HepG2 (cell line): ENCODE data around the gene MRGPRF. TPM values are rescaled to one million over a fixed set of nuclear protein-coding genes. Genes with fewer than 3 reads are reported as not detected.

ENCODE experiments used
- ATAC-seq: fragments of 200-7000 bp; cut with Tn5 transposase; 3 replicates; pipeline ENCODE4 v1.9.1; 2020; ENCODE audit warnings: mild to moderate bottlenecking, moderate library complexity
- BruUV-seq: library from RNA; stranded (reverse); fragments of 400-500 nt; replicated peaks from 2 replicates; lab custom pipeline; 2021; lab: Mats Ljungman, UMichigan
- CTCF ChIA-PET: fragments of 300-600 bp; formaldehyde crosslinking; extraction: SDS; loops from one replicate; lab custom pipeline; 2021; ENCODE audit warnings: low total read pairs, inconsistent platforms, low intra/inter-chr PET ratio; lab: Yijun Ruan, JAX
- POLR2A ChIA-PET: fragments of 350-600 bp; sonication (Branson Sonifier 250); formaldehyde crosslinking; loops from one replicate; lab custom pipeline; 2020; ENCODE audit warnings: antibody characterized with exemption, inconsistent platforms; lab: Yijun Ruan, JAX
- DNase-seq: peaks from one replicate; pipeline ENCODE4 v3.0.0-alpha.2; 2015; ENCODE audit warnings: low spot score
- FAIRE-seq: peaks from 3 replicates; lab custom pipeline; 2011; peaks lifted over from hg19 to GRCh38; lab: Jason Lieb, UNC
- H2AFZ ChIP-seq: one replicate; pipeline ENCODE4 v1.6.1; 2011; ENCODE audit warnings: low read length, inconsistent platforms
- H3K27ac ChIP-seq: fragments of 300-600 bp; 3 replicates; pipeline ENCODE4 v1.8.0; 2011; ENCODE audit warnings: mixed run types, mild to moderate bottlenecking, mixed read lengths, low read length, inconsistent platforms; ENCODE audit not compliant: insufficient read depth; ENCODE audit errors: extremely low read length
- H3K27me3 ChIP-seq, 2 experiments: fragments of 200-600 bp in 1 of 2; 2 replicates in 1 of 2; 3 replicates in 1 of 2; pipeline versions ENCODE4 v1.6.0 to v1.8.0; 2011; ENCODE audit warnings: low read length in 2 of 2, mild to moderate bottlenecking in 2 of 2, moderate library complexity in 2 of 2, inconsistent platforms in 1 of 2; ENCODE audit not compliant: insufficient read depth in 2 of 2, control insufficient read depth in 1 of 2
- H3K36me3 ChIP-seq, 2 experiments: fragments of 200-600 bp in 1 of 2; replicated peaks in 1 of 2; 2 replicates in 1 of 2; 3 replicates in 1 of 2; pipeline versions ENCODE4 v1.5.1 to v1.8.0; 2011; ENCODE audit warnings: low read length in 2 of 2, inconsistent platforms in 1 of 2; ENCODE audit not compliant: insufficient read depth in 2 of 2, control insufficient read depth in 1 of 2
- H3K4me1 ChIP-seq: 2 replicates; pipeline ENCODE4 v1.5.1; 2012; ENCODE audit warnings: low read length, inconsistent platforms; ENCODE audit not compliant: insufficient read depth
- H3K4me2 ChIP-seq: 2 replicates; pipeline ENCODE4 v1.6.0; 2011; ENCODE audit warnings: low read depth, low read length, inconsistent platforms
- H3K4me3 ChIP-seq, 3 experiments: fragments of 200-600 bp in 1 of 3; sonication (generic), shearing (Covaris generic) in 1 of 3; replicated peaks in 1 of 3; 2 replicates each; pipeline ENCODE4 v1.5.1; 2011 to 2016; ENCODE audit warnings: low read length in 3 of 3, inconsistent platforms in 2 of 3, low read depth in 2 of 3, mild to moderate bottlenecking in 2 of 3, control low read depth in 1 of 3, mixed read lengths in 1 of 3; ENCODE audit not compliant: insufficient read depth in 1 of 3
- H3K79me2 ChIP-seq: one replicate; pipeline ENCODE4 v1.6.1; 2011; ENCODE audit warnings: low read length, inconsistent platforms; ENCODE audit not compliant: insufficient read depth
- H3K9ac ChIP-seq: 2 replicates; pipeline ENCODE4 v1.6.0; 2011; ENCODE audit warnings: mild to moderate bottlenecking, low read depth, low read length, inconsistent platforms; ENCODE audit not compliant: insufficient read depth
- H3K9me3 ChIP-seq: 2 replicates; pipeline ENCODE4 v1.5.1; 2012; ENCODE audit warnings: mild to moderate bottlenecking, low read length
- H4K20me1 ChIP-seq: 2 replicates; pipeline ENCODE4 v1.6.0; 2011; ENCODE audit warnings: inconsistent platforms, mild to moderate bottlenecking, low read length, moderate library complexity; ENCODE audit not compliant: insufficient read depth
- ATF7 ChIP-seq, 2 experiments: fragments of 450-650 bp in 1 of 2; sonication (generic) in 1 of 2; formaldehyde crosslinking in 1 of 2; IDR thresholded peaks; 2 replicates each; pipeline versions ENCODE4 v1.4.0 to v1.6.1; 2016 to 2020; ENCODE audit warnings: antibody characterized with exemption in 1 of 2, mild to moderate bottlenecking in 1 of 2, missing genetic modification reagents in 1 of 2
- CREB1 ChIP-seq, 2 experiments: fragments of 450-650 bp in 1 of 2; IDR thresholded peaks; 2 replicates each; pipeline ENCODE4 v1.6.1; 2016 to 2017; ENCODE audit warnings: control low read depth in 1 of 2, mild to moderate bottlenecking in 1 of 2, missing compliant biosample characterization in 1 of 2, missing genetic modification characterization in 1 of 2
- FOSL1 ChIP-seq: sonication (generic); formaldehyde crosslinking; IDR thresholded peaks from 2 replicates; pipeline ENCODE4 v1.9.0; 2021; ENCODE audit warnings: missing genetic modification reagents, borderline replicate concordance
- GTF3A ChIP-seq: sonication (generic); formaldehyde crosslinking; conservative IDR thresholded peaks from 2 replicates; pipeline ENCODE4 v1.4.0; 2020; ENCODE audit warnings: mild to moderate bottlenecking, missing genetic modification reagents
- MEIS2 ChIP-seq: sonication (generic); formaldehyde crosslinking; IDR thresholded peaks from 2 replicates; pipeline ENCODE4 v1.9.0; 2021; ENCODE audit warnings: mild to moderate bottlenecking, missing genetic modification reagents
- MXD4 ChIP-seq: IDR thresholded peaks from 2 replicates; pipeline ENCODE4 v1.6.1; 2016; ENCODE audit warnings: mild to moderate bottlenecking, missing biosample characterization, missing genetic modification reagents
- NR2F6 ChIP-seq, 2 experiments: IDR thresholded peaks; 2 replicates each; pipeline ENCODE4 v1.6.1; 2016; ENCODE audit warnings: antibody characterized with exemption in 1 of 2, mild to moderate bottlenecking in 1 of 2
- WGBS: methylation state at CpG from one replicate; pipeline ENCODE4 v1.1.6; 2017; ENCODE audit warnings: low lambda C conversion rate; 5-methylcytosine and 5-hydroxymethylcytosine counted together
- in situ Hi-C: cut with HindIII; loops from 2 replicates; pipeline ENCODE4 v1.10.0; 2017; ENCODE audit warnings: low pct_unique_long_range_greater_than_20kb; ENCODE audit not compliant: extremely low pct_ligation_motif_present
- intact Hi-C: fragments of 100-400 bp; cut with micrococcal nuclease; formaldehyde crosslinking; loops from one replicate; pipeline ENCODE4 v1.10.0; 2022; ENCODE audit not compliant: unreplicated experiment
- polyA plus RNA-seq, 8 experiments: library from polyadenylated mRNA; depleted of rRNA in 3 of 8; stranded (reverse) in 7 of 8; unstranded in 1 of 8; fragments of >200 nt; fragmentation: Illumina TruSeq in 4 of 8; extraction: Trizol in 4 of 8; gene quantifications; 2 replicates each; pipeline versions ENCODE4 v1.2.1 to v1.2.3, GENCODE V29; 2011 to 2016; ENCODE audit warnings: low read depth in 4 of 8, missing spikeins in 1 of 8, mixed read lengths in 1 of 8; ENCODE audit not compliant: insufficient read depth in 1 of 8
- total RNA-seq, 5 experiments: library from RNA; depleted of rRNA; stranded (reverse); fragments of >200 nt; fragmentation: Illumina TruSeq; extraction: Trizol; gene quantifications; 2 replicates each; pipeline ENCODE4 v1.2.3, GENCODE V29; 2016; ENCODE audit warnings: low read depth in 1 of 5

The MRGPRF gene
- total and polyA plus RNA-seq, 2 of the 13 experiments (the other 11 are each of a cell fraction or from before 2014, with no cell fraction given): not detected

GRCh38 chr11:68962527-68963250 lies 50.4 kb downstream of the MRGPRF start (continued):
- TF ChIP-seq MXD4 (CRISPR knock-in tag): no peak
- no peak for TF ChIP-seq NR2F6 (IDR thresholded peaks at IDR 0.05)
- no peak for TF ChIP-seq NR2F6 (CRISPR knock-in tag; IDR thresholded peaks at IDR 0.05)

GRCh38 chr11:68961245-68961644 lies 51.8 kb downstream of the MRGPRF start:
- Histone ChIP-seq H3K9me3 (no peaks in the 10 kb centered on the region), H3K27ac (no peak overlapping the region), H4K20me1 (no peaks in the 10 kb centered on the region), H3K79me2 (no peaks in the 10 kb centered on the region), H3K36me3 (no peaks in the 10 kb centered on the region), H3K4me1 (no peaks in the 10 kb centered on the region), H3K9ac (no peak overlapping the region), H2AFZ (no peak overlapping the region), H3K27me3 (peaks cover 2 to 16% of the 10 kb centered on the region in 2 experiments), H3K4me2 (no peak overlapping the region), H3K4me3 (no peak overlapping the region)
- CTCF ChIA-PET: no interaction called here
- no peak for FAIRE-seq
- WGBS: 11% methylated on average over 5 of the region's 8 CpGs
- intact Hi-C loops (no loop called here), in situ Hi-C loops (no loop called here)
- DNase-seq: no peak
- ATAC-seq: peak; percentile 20; the same call in 1 of the 3 replicates
- POLR2A ChIA-PET: no interaction called here
- no TSS peak for BruUV-seq
- TF ChIP-seq CREB1 (IDR thresholded peaks at IDR 0.05) (peak; percentile 72), CREB1 (CRISPR knock-in tag; IDR thresholded peaks at IDR 0.05) (no peak), GTF3A (CRISPR knock-in tag) (no peak), FOSL1 (CRISPR knock-in tag) (no peak), ATF7 (IDR thresholded peaks at IDR 0.05) (peak; percentile 49), ATF7 (CRISPR knock-in tag; IDR thresholded peaks at IDR 0.05) (no peak), MEIS2 (no peak)
